ENCODE data around the gene LPIN2.

DNA sequence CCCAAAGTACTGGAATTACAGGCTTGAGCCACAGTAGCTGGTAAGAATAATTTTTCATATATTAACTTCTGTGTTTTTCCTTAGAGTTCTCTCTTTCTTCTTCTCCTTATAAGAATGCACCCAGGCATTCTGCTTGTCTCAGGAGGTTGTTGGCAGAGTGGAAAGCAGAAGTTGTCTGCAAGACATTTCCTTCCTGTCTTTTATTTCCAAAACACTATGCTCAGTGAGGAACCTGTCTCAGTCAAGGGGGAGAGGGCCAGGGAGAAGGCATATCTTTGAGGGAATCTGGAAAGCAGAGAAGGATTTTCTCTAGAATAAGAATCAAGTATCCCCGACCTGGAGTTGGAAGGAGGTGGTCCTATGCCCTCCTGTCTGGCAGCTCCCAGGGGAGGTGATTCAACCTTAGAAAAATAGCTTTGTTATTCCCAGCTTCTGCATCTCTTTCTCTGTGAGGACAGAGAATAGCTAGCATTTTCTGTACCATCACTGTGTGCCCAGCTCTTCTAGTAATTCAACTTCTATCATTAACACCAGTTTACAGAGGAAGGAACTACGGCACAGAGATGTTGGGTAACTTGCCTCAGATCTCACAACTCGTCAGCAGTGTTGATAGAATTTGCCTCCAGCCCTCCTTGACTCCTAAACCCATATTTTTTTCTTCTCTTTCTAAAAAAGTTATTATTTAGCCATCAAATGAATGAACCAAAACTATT, 3.8 kb upstream of the LPIN2 start:
- TF ChIP-seq, protein P1, sequence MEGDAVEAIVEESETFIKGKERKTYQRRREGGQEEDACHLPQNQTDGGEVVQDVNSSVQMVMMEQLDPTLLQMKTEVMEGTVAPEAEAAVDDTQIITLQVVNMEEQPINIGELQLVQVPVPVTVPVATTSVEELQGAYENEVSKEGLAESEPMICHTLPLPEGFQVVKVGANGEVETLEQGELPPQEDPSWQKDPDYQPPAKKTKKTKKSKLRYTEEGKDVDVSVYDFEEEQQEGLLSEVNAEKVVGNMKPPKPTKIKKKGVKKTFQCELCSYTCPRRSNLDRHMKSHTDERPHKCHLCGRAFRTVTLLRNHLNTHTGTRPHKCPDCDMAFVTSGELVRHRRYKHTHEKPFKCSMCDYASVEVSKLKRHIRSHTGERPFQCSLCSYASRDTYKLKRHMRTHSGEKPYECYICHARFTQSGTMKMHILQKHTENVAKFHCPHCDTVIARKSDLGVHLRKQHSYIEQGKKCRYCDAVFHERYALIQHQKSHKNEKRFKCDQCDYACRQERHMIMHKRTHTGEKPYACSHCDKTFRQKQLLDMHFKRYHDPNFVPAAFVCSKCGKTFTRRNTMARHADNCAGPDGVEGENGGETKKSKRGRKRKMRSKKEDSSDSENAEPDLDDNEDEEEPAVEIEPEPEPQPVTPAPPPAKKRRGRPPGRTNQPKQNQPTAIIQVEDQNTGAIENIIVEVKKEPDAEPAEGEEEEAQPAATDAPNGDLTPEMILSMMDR (IDR thresholded peaks at IDR 0.05; ENCODE audit: insufficient read depth, low read depth, low read length), result no peak
- no peak for TF ChIP-seq EZH2 (IDR thresholded peaks at IDR 0.05; ENCODE audit: insufficient read depth, low read length)
